ENCODE measurements around the gene VPS8. TPM values are rescaled to one million over a fixed set of nuclear protein-coding genes. Genes with fewer than 3 reads are reported as not detected.

VPS8 gene
- total RNA-seq, 3 donors from 2014 or later, result 13.2 to 18.4 (median 17.6) TPM

DNA sequence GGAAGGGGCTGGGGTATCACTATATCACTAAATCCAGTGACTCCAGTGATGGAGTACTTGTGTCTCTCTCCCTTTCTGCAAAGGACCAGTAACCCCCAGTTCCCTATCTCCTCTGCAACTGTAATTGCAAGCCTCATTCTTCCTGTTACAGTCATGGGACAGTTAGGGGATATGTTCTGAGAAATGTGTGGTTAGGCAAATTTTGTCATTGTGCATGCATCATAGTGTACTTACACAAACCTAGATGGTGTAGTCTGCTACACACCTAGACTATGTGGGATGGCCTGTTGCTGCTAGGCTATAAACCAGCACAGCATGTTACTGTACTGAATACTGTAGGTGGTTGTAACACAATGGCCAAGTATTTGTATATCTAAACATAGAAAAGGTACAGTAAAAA, 2.2 kb downstream of the VPS8 start:
- Mint-ChIP-seq H3K4me1 (ENCODE audit: low read depth) (peaks cover 54% of the 10 kb centered on the region), H3K4me3 (peak overlapping the region; percentile 99), H3K36me3 (ENCODE audit: insufficient read depth) (peaks cover 8% of the 10 kb centered on the region), H3K9me3 (no peaks in the 10 kb centered on the region), H3K27me3 (ENCODE audit: low read depth) (peaks cover 2% of the 10 kb centered on the region)
- no peak for DNase-seq
- no peak for ATAC-seq

DNA sequence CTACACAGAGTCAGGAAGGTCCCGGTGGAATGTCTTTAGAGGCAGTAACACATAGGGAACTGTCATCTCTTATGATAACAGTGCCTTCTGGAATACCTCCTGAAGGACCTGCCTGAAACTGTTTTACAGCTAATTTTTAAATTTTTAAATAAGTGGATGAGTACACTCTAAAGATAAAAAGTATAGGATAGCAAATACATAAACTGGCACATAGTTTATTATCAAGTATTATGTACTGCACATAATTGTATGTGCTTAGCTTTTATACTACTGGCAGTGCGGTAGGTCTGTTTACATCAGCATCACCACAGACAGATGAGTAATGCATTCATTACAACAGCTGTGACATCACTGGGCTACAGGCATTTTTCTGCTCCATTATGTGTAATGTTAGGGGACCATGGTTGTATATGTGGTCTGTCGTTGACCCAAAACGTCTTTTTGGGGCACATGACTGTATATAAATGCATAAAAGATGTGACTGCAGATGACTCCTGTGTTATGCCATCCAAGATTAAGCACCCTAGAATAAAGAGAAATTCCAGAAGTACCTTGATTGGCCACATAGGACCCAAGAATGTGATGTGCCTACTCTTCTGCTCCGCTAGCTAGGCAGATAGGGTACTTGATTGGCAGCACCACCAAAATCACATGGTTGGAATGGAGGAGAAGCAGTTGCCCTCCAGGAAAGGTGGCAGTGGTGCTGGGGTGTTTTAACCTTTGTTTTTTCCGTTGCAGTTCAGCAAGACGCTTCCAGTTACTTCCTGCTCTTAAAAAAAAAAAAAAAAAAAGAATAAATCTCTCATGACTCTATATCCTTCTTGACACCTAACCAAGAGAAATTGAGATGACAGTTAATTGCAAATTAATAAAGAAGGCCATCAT, 3.3 kb downstream of the VPS8 start:
- Mint-ChIP-seq H3K36me3 (ENCODE audit: insufficient read depth) (peaks cover 10% of the 10 kb centered on the region), H3K4me3 (no peak overlapping the region)
- peak; percentile 49 for ATAC-seq

DNA sequence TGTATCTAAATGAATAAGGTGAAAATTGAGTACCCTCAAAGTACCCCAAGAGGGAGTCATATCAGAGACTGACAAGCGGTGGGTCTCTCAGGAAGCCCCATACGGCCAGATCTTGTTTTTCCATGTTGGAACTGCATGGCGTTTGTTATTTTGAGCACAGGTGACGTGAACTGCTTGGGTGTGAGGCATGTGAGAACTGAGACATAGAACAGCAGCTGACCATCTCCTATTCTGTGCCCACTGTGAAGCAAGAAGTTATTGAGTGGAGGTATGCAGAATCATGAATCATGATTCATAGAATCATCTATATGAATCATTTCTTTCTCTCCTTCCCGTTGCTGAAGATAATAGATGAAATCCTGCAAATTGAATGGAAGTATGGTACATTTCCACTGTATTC, 4.6 kb downstream of the VPS8 start:
- no peak overlapping the region for H3K4me3 Mint-ChIP-seq
- no peak for ATAC-seq
- peaks cover 10% of the 10 kb centered on the region for H3K36me3 Mint-ChIP-seq (ENCODE audit: insufficient read depth)
- DNase-seq, result no peak
- peaks cover 53% of the 10 kb centered on the region for H3K4me1 Mint-ChIP-seq (ENCODE audit: low read depth)
- H3K27me3 Mint-ChIP-seq (ENCODE audit: low read depth), result peaks cover 2% of the 10 kb centered on the region
- H3K9me3 Mint-ChIP-seq, result no peaks in the 10 kb centered on the region

More for the DNA sequence above, 3.3 kb downstream of the VPS8 start:
- H3K4me1 Mint-ChIP-seq (ENCODE audit: low read depth), result peaks cover 56% of the 10 kb centered on the region
- H3K9me3 Mint-ChIP-seq, result no peaks in the 10 kb centered on the region
- peaks cover 2% of the 10 kb centered on the region for H3K27me3 Mint-ChIP-seq (ENCODE audit: low read depth)
- no peak for DNase-seq

DNA sequence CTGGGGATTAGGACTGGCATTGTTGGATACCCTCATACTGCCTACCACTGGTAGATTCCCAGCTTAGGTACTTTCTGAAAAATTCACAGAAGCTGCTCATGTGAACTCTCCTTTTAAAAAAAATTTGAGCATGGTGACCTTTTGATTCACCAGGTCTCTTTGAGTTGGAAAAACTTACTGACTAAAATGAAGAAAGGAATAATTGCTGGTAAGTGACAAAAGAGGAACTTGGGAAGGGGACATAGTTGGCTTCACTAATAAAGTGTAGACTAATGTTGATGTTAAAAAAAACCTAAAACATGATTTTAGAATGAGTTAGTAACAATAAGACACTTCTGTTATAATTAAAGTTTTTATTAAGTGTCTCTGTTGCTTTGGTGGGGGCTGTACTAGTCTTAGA, 8.6 kb downstream of the VPS8 start:
- Mint-ChIP-seq H3K27me3 (ENCODE audit: low read depth) (no peaks in the 10 kb centered on the region), H3K36me3 (ENCODE audit: insufficient read depth) (peaks cover 18% of the 10 kb centered on the region), H3K4me3 (no peak overlapping the region), H3K4me1 (ENCODE audit: low read depth) (peaks cover 28% of the 10 kb centered on the region), H3K9me3 (no peaks in the 10 kb centered on the region)
- no peak for ATAC-seq
- no peak for DNase-seq

DNA sequence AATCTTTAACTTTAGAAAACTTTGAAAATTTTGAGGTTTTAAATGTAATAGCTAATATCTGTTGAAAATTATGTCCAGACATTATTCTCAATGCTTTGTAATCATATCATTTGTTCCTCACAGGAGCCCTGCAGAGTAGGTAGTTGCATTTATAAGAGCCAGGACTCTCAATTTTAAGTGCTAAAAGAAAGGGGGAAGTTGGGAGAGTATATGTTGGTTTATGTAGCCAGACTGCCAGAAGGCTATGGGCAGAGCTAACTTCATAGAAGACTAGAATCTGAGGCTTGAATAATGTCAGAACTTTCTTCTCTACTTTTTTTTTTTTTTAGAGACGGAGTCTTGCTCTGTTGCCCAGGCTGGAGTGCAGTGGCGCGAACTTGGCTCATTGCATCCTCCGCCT, 9.1 kb downstream of the VPS8 start:
- DNase-seq, result no peak
- Mint-ChIP-seq H3K36me3 (ENCODE audit: insufficient read depth) (peaks cover 20% of the 10 kb centered on the region), H3K9me3 (no peaks in the 10 kb centered on the region), H3K27me3 (ENCODE audit: low read depth) (no peaks in the 10 kb centered on the region), H3K4me3 (no peak overlapping the region), H3K4me1 (ENCODE audit: low read depth) (peaks cover 22% of the 10 kb centered on the region)
- ATAC-seq, result no peak

DNA sequence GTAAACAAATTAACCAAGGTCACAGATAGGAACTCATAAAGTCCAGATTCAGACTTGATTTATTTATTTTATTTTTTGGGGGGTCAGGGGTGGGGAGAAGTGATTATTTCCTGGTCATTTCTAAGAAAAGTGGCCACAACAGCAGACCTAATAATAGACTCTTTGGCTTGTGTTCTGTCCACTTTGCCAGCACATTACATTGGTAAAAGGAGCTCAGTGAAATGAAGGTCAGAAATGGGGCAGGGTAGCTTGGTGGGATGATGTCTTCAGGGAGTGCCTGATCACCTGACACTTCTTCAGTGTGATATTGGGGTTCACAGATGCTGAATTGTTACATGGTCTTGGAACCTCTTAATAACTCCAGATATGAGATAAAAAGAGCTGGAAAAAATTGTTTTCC, 10.1 kb downstream of the VPS8 start:
- no peak overlapping the region for H3K4me3 Mint-ChIP-seq
- DNase-seq, result no peak

DNA sequence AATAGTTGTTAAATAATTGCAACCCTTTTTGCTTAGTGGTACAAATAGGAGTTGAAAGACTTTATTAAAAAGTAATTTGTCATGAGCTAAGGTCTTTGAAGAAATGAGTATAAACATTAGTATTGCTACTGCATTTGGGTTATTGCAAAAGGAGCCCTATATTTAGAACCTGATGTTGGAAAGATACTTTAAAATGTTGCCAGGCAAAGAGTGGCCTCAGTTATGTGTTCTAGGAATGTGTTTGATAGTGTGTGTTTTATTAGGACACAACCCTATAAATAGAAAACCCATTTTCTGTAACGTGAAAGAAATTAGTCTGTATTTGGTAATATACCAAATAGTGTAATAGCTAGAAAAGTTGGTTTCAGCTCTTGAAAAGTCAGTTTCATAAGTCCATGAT, 10.7 kb downstream of the VPS8 start:
- H3K9me3 Mint-ChIP-seq, result no peaks in the 10 kb centered on the region
- DNase-seq (no peak), ATAC-seq (no peak)
- H3K4me3 Mint-ChIP-seq, result no peak overlapping the region
- H3K4me1 Mint-ChIP-seq (ENCODE audit: low read depth), result peaks cover 11% of the 10 kb centered on the region
- no peaks in the 10 kb centered on the region for H3K27me3 Mint-ChIP-seq (ENCODE audit: low read depth)
- peaks cover 18% of the 10 kb centered on the region for H3K36me3 Mint-ChIP-seq (ENCODE audit: insufficient read depth)

More for the DNA sequence above, 10.1 kb downstream of the VPS8 start:
- Mint-ChIP-seq H3K36me3 (ENCODE audit: insufficient read depth) (peaks cover 17% of the 10 kb centered on the region), H3K9me3 (no peaks in the 10 kb centered on the region), H3K27me3 (ENCODE audit: low read depth) (no peaks in the 10 kb centered on the region), H3K4me1 (ENCODE audit: low read depth) (peaks cover 14% of the 10 kb centered on the region)
- ATAC-seq, result no peak

DNA sequence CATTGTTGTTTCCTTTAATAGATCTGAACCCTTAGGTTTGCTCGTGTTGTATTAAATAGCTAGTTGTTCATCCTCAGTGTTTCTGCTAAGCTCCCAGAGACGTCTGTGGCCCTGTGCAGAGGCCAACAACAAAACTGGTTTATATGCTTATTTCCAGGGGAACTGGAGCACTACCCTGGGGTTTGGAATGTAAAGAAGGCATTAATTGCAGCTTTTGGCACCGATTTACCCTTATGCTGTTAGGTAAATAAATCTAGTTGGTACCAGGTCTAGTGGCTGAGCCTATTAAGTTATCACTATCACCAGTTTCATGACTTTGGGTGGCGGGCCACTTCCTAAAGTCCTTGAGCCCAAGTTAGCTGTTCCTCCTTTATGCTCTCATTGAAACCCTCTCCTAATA, 12.0 kb downstream of the VPS8 start:
- H3K27me3 Mint-ChIP-seq (ENCODE audit: low read depth), result no peaks in the 10 kb centered on the region
- ATAC-seq (no peak), DNase-seq (no peak)
- peaks cover 8% of the 10 kb centered on the region for H3K4me1 Mint-ChIP-seq (ENCODE audit: low read depth)
- no peak overlapping the region for H3K4me3 Mint-ChIP-seq
- H3K9me3 Mint-ChIP-seq, result no peaks in the 10 kb centered on the region
- H3K36me3 Mint-ChIP-seq (ENCODE audit: insufficient read depth), result peaks cover 19% of the 10 kb centered on the region

DNA sequence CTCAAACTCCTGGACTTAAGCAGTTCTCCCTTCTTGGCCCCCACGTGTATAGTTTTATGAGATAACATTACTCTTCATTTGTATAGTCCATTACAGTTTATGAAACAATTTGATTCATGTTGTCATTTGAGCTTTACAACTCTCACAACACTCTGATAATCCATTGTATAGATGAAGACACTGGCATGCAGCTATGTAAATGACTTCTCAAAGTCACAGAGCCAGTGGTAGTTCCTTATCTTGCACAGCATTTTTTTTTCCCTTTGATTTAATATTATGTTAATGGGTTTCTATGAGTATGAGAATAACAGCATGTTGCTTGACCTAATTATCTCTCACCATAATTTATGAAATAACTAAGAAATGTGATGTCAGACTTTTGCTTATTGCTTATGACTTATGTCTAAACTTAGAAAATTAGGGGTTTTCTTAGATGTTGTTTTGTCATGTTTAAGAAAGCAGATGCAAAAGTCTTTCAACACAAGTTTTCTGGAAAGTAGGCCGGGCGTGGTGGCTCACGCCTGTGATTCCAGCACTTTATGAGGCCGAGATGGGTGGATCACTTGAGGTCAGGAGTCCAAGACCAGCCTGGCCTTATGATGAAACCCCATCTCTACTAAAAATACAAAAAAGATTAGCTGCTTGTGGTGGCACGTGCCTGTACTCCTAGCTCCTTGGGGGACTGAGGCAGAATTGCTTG, 13.3 kb downstream of the VPS8 start:
- no peak overlapping the region for H3K4me3 Mint-ChIP-seq
- H3K27me3 Mint-ChIP-seq (ENCODE audit: low read depth), result no peaks in the 10 kb centered on the region
- ATAC-seq (no peak), DNase-seq (no peak)
- H3K36me3 Mint-ChIP-seq (ENCODE audit: insufficient read depth), result peaks cover 20% of the 10 kb centered on the region
- H3K9me3 Mint-ChIP-seq, result no peaks in the 10 kb centered on the region
- peaks cover 5% of the 10 kb centered on the region for H3K4me1 Mint-ChIP-seq (ENCODE audit: low read depth)

DNA sequence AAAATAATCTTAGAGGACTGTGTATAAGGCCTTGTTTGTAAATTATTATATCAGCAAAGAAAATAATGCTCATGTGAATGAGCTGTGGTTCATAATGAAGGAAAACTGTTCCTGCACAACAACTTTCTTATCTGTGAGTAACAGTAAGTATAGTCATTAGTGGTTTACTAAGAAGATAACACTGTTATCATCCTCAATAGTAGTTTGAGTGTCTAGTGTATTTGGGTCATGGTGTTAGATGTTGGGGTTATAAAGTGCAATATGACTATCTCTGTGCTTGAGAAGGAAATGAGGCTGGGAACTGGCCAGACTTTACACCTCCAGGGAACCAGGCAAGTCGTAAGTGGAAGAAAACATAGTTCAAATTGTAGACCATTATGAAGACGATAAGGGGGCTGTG, 15.6 kb downstream of the VPS8 start:
- H3K4me1 Mint-ChIP-seq (ENCODE audit: low read depth), result no peaks in the 10 kb centered on the region
- peaks cover 35% of the 10 kb centered on the region for H3K36me3 Mint-ChIP-seq (ENCODE audit: insufficient read depth)
- ATAC-seq, result no peak
- H3K27me3 Mint-ChIP-seq (ENCODE audit: low read depth), result no peaks in the 10 kb centered on the region
- no peak for DNase-seq
- no peak overlapping the region for H3K4me3 Mint-ChIP-seq
- H3K9me3 Mint-ChIP-seq, result no peaks in the 10 kb centered on the region

DNA sequence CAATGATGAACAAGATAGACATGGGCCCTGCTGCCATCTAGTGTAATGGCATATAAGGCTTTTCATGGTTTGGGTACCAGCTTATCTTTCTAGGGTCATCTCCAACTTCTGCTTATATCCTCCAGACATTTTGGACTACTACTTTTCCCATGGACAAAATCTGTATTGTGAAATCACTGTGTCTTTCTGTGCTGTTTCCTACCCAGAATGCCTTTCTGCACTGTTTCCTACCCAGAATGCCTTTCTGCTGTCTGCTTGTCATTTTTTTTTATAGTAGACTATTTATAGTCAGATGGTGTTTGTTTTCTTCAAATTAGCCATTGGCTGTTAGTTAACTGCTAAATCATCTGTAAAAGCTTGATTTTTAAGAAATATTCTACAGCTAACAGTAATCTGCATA, 20.1 kb downstream of the VPS8 start:
- H3K9me3 Mint-ChIP-seq, result no peaks in the 10 kb centered on the region
- no peak for DNase-seq
- no peak for ATAC-seq
- H3K4me1 Mint-ChIP-seq (ENCODE audit: low read depth), result no peaks in the 10 kb centered on the region
- H3K27me3 Mint-ChIP-seq (ENCODE audit: low read depth), result no peaks in the 10 kb centered on the region
- H3K4me3 Mint-ChIP-seq, result no peak overlapping the region
- peaks cover 53% of the 10 kb centered on the region for H3K36me3 Mint-ChIP-seq (ENCODE audit: insufficient read depth)

DNA sequence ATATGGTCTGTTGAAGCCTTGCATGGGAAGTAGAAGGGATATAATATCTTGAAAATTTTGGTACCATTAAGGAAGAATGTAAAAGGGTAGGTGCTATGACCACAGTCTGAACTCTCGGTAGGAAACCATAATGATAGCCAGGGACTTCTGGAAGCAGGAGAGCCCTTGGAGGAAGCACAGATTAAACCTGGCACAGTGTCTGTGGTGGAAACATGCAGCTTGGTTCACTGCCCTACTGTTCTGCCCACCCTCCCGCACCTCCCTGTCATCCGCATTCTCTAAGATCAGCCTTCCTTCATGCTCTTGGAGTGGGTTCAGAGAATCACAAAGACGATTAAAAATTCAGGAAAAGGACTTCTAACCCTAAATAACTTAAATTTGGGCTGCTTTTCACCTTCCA, 20.9 kb downstream of the VPS8 start:
- H3K27me3 Mint-ChIP-seq (ENCODE audit: low read depth), result no peaks in the 10 kb centered on the region
- H3K36me3 Mint-ChIP-seq (ENCODE audit: insufficient read depth), result peaks cover 54% of the 10 kb centered on the region

DNA sequence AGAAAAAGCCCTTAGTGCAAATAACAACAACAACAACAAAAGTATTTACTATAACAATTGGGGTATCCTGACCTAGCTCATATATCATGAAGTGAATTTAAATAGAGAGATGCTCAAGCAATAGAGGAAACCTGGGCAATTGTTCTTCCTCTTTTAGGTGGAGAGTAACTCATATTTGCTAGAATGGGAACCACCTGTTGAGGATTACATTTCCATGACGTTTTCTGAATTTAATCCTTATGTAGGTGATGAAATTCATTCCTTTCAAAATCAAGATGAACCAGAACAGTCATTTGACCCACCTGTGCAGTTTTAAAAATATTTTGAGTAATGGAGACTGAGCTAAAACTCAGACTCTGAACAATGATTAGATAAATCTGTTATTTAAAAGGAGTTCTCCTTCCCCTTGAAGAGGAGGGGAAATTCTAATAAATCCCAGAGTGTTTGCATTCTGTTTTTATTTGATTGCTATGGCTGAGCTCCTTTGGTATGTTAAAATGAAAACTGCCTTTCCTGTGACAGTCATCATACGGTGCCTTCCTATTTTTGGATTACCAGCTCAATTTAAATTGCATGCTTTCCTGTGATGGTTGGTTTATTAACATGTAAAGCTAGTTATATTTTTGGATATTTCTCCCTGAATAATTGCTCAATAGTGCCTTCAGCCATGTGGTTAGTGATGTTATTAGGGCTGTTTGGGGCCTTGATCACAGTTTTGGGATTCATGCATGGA, 24.3 kb downstream of the VPS8 start:
- ATAC-seq (no peak), DNase-seq (no peak)
- Mint-ChIP-seq H3K4me1 (ENCODE audit: low read depth) (no peaks in the 10 kb centered on the region), H3K27me3 (ENCODE audit: low read depth) (no peaks in the 10 kb centered on the region), H3K9me3 (no peaks in the 10 kb centered on the region), H3K36me3 (ENCODE audit: insufficient read depth) (peaks cover 56% of the 10 kb centered on the region), H3K4me3 (no peak overlapping the region)

More for the DNA sequence above, 20.9 kb downstream of the VPS8 start:
- ATAC-seq (no peak), DNase-seq (no peak)
- H3K9me3 Mint-ChIP-seq, result no peaks in the 10 kb centered on the region
- no peaks in the 10 kb centered on the region for H3K4me1 Mint-ChIP-seq (ENCODE audit: low read depth)
- H3K4me3 Mint-ChIP-seq, result no peak overlapping the region

DNA sequence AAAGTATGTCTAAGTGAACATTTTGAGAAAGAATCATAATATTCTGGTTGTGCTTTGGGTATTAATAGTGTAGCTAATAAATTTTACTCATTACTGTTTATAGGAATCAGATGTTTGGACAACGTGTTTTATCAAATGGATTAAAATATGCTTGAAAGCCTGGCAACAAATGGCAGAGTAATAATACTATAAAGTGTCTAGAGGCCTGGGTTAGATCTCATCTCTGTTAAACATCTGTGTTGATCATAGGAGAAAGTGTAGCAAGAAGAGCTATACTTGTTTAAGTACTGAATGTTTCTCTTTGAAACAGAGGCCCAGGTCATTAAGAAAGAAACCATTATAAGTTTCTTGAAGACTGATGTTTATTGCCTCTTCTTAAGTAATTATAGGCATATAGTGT, 30.5 kb downstream of the VPS8 start:
- H3K36me3 Mint-ChIP-seq (ENCODE audit: insufficient read depth), result peaks cover 36% of the 10 kb centered on the region
- ATAC-seq, result no peak

More for the DNA sequence above, 30.5 kb downstream of the VPS8 start:
- no peak for DNase-seq
- Mint-ChIP-seq H3K9me3 (no peaks in the 10 kb centered on the region), H3K4me1 (ENCODE audit: low read depth) (no peaks in the 10 kb centered on the region), H3K4me3 (no peak overlapping the region), H3K27me3 (ENCODE audit: low read depth) (no peaks in the 10 kb centered on the region)

All from activated T-cell treated with anti-CD3 and anti-CD28 coated beads, Interleukin-2, amount 50 U/mL, for 4 hours (primary cell).